Measurements from ENCODE around the gene MYOCD. TPM values are rescaled to one million over a fixed set of nuclear protein-coding genes. Genes with fewer than 3 reads are reported as not detected.

Gene MYOCD
- total RNA-seq, 4 donors from 2014 or later: 0.63 to 12.2 (median 7.1) TPM

DNA sequence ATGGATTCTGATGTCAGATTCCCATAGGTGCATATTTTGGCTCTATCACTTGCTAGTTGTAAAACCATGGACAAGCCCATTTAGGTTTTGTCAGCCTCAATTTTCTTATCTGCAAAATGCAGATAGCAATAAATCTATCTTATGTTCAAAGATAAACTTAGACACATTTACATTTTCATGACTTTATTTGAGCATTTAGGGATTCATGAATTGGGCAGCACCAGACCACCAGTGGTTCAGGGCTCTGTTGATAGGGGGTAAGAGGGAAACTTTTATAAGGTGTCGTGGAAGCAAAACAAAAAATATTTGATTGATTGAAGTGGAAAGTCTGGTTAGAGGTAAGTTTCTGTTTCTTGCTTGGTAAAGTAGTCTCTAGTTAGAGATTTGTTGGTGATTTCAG, 140.9 kb downstream of the MYOCD start:
- Histone ChIP-seq H3K27ac (no peak overlapping the region), H3K27me3 (no peaks in the 10 kb centered on the region), H3K4me3 (no peak overlapping the region), H3K9me3 (peaks cover 0 to 20% (median 0%) of the 10 kb centered on the region in 4 donors), H3K4me1 (no peaks in the 10 kb centered on the region), H3K36me3 (no peaks in the 10 kb centered on the region)
- TF ChIP-seq POLR2A (IDR thresholded peaks at IDR 0.05) (no peak), EP300 (IDR thresholded peaks at IDR 0.05) (no peak)
- TF ChIP-seq, protein P1, sequence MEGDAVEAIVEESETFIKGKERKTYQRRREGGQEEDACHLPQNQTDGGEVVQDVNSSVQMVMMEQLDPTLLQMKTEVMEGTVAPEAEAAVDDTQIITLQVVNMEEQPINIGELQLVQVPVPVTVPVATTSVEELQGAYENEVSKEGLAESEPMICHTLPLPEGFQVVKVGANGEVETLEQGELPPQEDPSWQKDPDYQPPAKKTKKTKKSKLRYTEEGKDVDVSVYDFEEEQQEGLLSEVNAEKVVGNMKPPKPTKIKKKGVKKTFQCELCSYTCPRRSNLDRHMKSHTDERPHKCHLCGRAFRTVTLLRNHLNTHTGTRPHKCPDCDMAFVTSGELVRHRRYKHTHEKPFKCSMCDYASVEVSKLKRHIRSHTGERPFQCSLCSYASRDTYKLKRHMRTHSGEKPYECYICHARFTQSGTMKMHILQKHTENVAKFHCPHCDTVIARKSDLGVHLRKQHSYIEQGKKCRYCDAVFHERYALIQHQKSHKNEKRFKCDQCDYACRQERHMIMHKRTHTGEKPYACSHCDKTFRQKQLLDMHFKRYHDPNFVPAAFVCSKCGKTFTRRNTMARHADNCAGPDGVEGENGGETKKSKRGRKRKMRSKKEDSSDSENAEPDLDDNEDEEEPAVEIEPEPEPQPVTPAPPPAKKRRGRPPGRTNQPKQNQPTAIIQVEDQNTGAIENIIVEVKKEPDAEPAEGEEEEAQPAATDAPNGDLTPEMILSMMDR (IDR thresholded peaks at IDR 0.05): no peak
- DNase-seq (ENCODE audit: low spot score in 2 of 2): no peak
- WGBS, 2 donors: 89 to 96% methylated on average over 1 of the region's 1 CpG

DNA sequence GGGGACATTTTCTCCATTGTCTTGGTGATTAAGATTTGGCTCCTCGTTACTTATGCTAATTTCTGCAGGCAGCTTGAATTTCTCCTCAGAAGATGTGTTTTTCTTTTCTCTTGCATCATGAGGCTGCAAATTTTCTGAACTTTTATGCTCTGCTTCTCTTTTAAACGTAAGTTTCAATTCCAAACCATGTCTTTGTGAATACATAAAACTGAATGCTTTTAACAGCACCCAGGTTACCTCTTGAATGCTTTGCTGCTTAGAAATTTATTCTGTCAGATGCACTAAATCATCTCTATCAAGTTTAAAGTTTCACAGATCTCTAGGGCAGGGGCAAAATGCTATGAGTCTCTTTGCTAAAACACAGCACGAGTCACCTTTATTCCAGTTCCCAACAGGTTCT, 143.0 kb downstream of the MYOCD start:
- H3K4me1 ChIP-seq: no peaks in the 10 kb centered on the region
- no peak for TF ChIP-seq POLR2A (IDR thresholded peaks at IDR 0.05)
- H3K27ac ChIP-seq: no peak overlapping the region
- DNase-seq (ENCODE audit: low spot score in 2 of 2): no peak
- H3K36me3 ChIP-seq: no peaks in the 10 kb centered on the region
- no peak overlapping the region for H3K4me3 ChIP-seq
- H3K27me3 ChIP-seq: no peaks in the 10 kb centered on the region
- WGBS, 2 donors: 85 to 89% methylated on average over 3 of the region's 3 CpGs
- H3K9me3 ChIP-seq: peaks cover 0 to 23% (median 0%) of the 10 kb centered on the region in 4 donors

DNA sequence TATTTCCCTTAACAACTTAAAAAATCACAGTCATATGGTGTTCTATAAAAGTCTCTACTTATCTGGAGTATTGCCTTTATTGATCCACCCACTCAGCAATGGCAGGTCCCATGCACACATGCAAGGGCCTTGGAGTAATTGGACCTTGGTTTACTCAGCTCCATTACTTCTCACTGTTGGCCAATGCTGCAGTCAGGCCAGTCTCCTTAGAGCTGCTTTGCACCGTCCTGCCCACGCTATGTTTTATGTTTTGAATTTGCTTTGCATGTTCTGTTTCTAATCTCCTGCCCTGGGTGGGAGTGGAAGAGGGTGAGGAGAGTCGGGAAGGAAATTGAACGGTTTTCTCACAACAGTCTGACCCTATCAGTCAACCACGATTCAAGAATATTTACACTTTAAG, 147.2 kb downstream of the MYOCD start:
- Histone ChIP-seq H3K36me3 (no peaks in the 10 kb centered on the region), H3K9me3 (peaks cover 0 to 20% (median 0%) of the 10 kb centered on the region in 4 donors), H3K27ac (no peak overlapping the region), H3K27me3 (no peaks in the 10 kb centered on the region), H3K4me3 (no peak overlapping the region), H3K4me1 (no peaks in the 10 kb centered on the region)
- 61 to 63% methylated on average over 5 of the region's 5 CpGs for WGBS, 2 donors
- no peak for DNase-seq (ENCODE audit: low spot score in 2 of 2)
- TF ChIP-seq, protein P1 (IDR thresholded peaks at IDR 0.05): no peak
- TF ChIP-seq EP300 (IDR thresholded peaks at IDR 0.05) (no peak), POLR2A (IDR thresholded peaks at IDR 0.05) (no peak)

DNA sequence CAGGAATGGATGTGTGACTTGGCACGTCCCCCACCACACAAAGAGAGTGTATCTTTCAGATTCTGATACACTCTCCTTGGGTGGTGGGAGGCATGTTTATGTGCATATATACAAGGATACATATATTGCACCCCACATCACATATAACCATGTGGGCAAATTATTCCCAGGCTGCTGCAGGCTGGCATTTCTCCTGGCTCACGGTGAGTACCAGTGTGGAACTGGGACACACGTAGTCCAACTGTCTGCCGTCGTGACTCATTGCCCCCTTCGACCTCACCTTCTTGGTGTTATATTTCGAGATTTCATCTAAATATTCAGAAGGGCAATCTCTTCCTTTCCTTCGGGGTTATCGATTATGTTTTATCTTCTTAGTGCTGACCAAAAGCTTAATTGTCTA, 148.0 kb downstream of the MYOCD start:
- Histone ChIP-seq H3K27ac (no peak overlapping the region), H3K36me3 (no peaks in the 10 kb centered on the region), H3K27me3 (no peaks in the 10 kb centered on the region), H3K9me3 (peaks cover 0 to 20% (median 0%) of the 10 kb centered on the region in 4 donors), H3K4me1 (no peaks in the 10 kb centered on the region), H3K4me3 (no peak overlapping the region)
- WGBS, 2 donors: 86 to 87% methylated on average over 9 of the region's 9 CpGs
- no peak for TF ChIP-seq EP300 (IDR thresholded peaks at IDR 0.05)
- no peak for TF ChIP-seq POLR2A (IDR thresholded peaks at IDR 0.05)
- TF ChIP-seq, protein P1 (IDR thresholded peaks at IDR 0.05): no peak
- DNase-seq (ENCODE audit: low spot score in 2 of 2): no peak

DNA sequence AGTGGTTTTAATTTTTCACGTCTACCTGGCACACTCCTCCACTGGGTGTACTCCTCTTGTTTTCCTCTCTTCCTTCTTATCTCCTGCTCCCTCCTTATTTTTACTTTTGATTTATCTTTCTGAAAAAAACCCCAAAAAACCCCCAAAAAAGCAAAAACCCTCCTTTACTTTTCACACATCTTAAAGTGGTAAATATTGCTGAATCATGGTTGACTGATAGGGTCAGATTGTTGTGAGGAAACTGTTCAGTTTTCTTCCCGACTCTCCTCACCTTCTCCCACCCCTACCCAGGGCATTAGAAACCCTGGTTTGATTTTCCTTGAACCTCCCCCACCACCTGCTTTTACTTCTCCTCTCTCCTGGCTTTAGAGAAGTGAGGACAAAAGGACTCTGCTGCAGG, 149.0 kb downstream of the MYOCD start:
- Histone ChIP-seq H3K27me3 (no peaks in the 10 kb centered on the region), H3K4me1 (no peaks in the 10 kb centered on the region), H3K27ac (no peak overlapping the region), H3K4me3 (no peak overlapping the region), H3K9me3 (peaks cover 0 to 19% (median 0%) of the 10 kb centered on the region in 4 donors), H3K36me3 (no peaks in the 10 kb centered on the region)
- no peak for DNase-seq (ENCODE audit: low spot score in 2 of 2)
- no peak for TF ChIP-seq EP300 (IDR thresholded peaks at IDR 0.05)
- TF ChIP-seq, protein P1 (IDR thresholded peaks at IDR 0.05): no peak
- TF ChIP-seq POLR2A (IDR thresholded peaks at IDR 0.05): no peak
- WGBS, 2 donors: 78 to 81% methylated on average over 2 of the region's 2 CpGs

DNA sequence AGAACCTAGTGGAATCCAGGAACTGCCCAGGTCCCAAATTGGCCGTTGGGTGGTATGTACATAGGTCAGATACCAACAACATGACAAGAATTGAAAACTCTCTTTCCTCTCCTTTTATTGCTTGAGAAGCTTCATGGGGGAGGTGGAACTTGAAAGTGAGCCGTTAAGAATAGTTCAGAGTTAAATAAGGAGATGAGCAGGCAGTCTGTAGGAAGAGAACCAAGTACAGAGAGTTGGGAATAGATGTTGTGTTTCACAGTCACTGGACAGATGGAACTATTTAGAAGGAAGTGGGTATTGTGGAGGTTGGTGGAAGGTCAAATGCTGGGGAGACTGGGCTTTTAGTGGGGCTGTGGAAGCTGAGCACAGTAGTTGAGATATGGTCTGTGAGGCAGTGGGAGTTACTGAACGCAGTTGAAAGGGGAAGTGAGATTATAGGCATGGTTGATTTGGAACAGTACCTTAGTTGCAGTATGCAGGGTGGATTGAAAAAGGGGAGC, 150.0 kb downstream of the MYOCD start:
- H3K4me1 ChIP-seq: no peaks in the 10 kb centered on the region
- DNase-seq (ENCODE audit: low spot score in 2 of 2): no peak
- TF ChIP-seq POLR2A (IDR thresholded peaks at IDR 0.05): no peak
- TF ChIP-seq EP300 (IDR thresholded peaks at IDR 0.05): no peak
- TF ChIP-seq, protein P1 (IDR thresholded peaks at IDR 0.05): no peak
- no peaks in the 10 kb centered on the region for H3K36me3 ChIP-seq
- 64 to 70% methylated on average over 3 of the region's 3 CpGs for WGBS, 2 donors
- no peak overlapping the region for H3K4me3 ChIP-seq
- H3K27me3 ChIP-seq: no peaks in the 10 kb centered on the region
- peaks cover 0 to 19% (median 0%) of the 10 kb centered on the region in 4 donors for H3K9me3 ChIP-seq
- no peak overlapping the region for H3K27ac ChIP-seq

All from tibial nerve (tissue), 4 donors.